HG03565 (cell line): ENCODE results near the gene NEK2.
A peak's percentile ranks its signal among the peaks of the same experiment; 100 is the strongest.
"Not testable (repeated sequence)": the region's sequence is repeated elsewhere in the genome, so short reads cannot be mapped to it uniquely, and the experiment has no call there.

Experiments used
- ATAC-seq: cut with Tn5 transposase; IDR thresholded peaks from one replicate; pipeline ENCODE4 v1.9.1; 2021; ENCODE audit warnings: mild to moderate bottlenecking, moderate library complexity; ENCODE audit not compliant: unreplicated experiment

NEK2 gene

GRCh38 chr1:211675230-211676105, at the start of gene NEK2:
Gene NEK2, minus strand, starts transcription at chr1:211675621. Its CDS starts 142 bp downstream, at chr1:211675479.
- ATAC-seq, result peak; percentile 90

- ATAC-seq, result no peak
These were observed 49.3 kb upstream of the NEK2 start for GRCh38 chr1:211724687-211725196.

DNA sequence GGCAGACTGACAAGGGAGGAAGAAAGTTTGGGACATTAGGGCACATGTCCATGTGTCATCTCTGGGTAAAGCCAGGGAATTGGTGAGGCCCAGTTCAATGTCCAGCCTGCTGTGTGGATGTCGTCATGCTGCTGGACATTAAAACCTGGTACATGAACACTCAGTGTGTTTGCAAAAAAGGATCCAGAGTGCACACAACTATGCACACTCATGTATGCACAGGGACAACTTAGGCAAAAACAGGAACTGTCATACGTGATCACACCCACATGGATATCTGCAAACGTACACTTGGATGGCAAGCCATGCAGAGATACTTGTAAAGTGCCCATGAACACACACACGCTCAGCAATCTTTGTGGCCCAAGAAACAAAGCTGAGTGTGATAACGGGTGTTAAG, 47.9 kb upstream of the NEK2 start:
- no peak for ATAC-seq

DNA sequence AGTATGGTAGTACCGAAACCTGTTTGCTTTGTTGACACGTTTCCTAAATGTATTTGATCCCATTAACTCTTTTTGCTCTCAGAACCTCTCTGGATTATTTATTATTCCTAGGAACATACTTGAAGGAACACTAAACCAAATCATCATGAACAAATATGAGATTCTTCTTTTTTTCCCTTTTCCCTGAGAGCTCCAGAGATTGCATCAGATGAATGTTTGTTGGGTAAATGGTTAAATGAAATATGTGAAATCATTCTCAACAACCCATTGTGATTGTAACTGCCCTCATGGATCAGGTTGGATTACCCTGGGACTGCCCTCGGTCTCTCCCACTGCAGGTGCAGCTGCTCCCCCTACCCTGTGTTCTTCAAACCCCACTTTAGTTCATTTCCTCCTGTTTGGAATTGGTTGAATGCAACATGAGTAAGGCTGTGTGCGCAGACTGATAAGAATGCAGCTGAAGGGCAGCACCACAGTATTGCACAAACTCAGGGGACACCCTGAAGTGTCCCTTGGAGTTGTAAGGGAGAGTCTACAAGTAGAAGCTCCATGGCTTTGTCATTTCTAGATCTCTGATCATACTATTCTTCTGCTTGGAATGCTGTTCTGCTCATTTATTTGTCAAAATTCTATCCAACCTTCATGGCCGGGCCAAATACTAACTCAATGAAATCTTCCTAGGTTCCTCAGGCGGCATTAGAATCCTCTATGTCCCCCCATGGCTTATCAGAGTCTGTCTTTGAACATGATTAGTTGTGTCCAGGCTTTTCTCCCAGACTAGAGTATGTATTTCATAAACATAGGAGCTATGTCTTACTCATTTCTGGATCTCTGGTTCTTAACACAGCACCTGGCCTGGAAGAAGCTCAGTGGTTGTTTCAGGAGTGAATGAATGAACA, 47.1 kb upstream of the NEK2 start:
- no peak for ATAC-seq

- not testable (repeated sequence) for ATAC-seq
These were observed 41.1 kb upstream of the NEK2 start for GRCh38 chr1:211716555-211716954.

DNA sequence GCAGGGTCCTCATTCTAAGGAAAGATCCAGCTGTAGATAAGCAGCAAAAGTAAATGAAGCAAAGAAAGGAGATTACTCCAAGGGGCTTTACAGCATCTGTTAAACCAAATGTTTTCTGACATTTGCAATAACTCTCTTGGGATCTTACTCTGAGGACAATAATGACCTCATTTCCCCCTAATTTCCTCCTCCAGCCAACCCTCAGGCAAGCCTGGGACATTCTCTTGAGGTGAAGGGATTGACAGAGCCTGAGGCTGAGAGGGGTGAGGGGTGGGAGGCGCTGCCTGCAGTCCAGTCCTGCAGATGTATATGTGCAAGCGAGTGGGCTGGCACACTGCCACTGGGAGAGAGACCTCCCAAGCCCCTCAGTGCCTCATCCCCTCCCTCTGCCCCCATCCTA, 40.5 kb upstream of the NEK2 start:
- ATAC-seq, result no peak

- no peak for ATAC-seq
These were observed 38.7 kb upstream of the NEK2 start for GRCh38 chr1:211714154-211714553.

GRCh38 chr1:211713231-211713630, 37.8 kb upstream of the NEK2 start:
- no peak for ATAC-seq

GRCh38 chr1:211711315-211711705, 35.9 kb upstream of the NEK2 start:
- ATAC-seq, result no peak

- ATAC-seq, result no peak
These were observed 35.3 kb upstream of the NEK2 start for GRCh38 chr1:211710566-211711314.

GRCh38 chr1:211708926-211709325, 33.5 kb upstream of the NEK2 start:
- ATAC-seq, result no peak

DNA sequence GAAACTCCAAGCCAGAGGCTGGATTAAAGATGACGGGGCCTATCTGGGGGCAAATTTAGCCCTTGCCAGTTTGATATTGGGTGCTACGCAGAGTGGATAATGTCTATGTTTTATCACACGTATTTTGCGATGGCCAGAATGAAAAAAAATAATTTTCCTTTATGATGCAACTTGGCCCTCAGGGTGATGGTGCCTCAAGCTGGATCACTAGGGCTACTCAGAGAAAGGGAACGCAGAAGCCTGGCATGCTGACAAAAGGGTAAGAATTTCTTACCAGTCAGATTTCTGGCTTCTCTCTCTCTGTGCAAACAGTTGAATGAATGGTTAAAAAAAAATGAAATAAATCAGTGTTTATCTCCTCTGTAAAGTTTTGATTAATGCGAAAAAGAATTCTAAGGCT, 32.6 kb upstream of the NEK2 start:
- no peak for ATAC-seq

DNA sequence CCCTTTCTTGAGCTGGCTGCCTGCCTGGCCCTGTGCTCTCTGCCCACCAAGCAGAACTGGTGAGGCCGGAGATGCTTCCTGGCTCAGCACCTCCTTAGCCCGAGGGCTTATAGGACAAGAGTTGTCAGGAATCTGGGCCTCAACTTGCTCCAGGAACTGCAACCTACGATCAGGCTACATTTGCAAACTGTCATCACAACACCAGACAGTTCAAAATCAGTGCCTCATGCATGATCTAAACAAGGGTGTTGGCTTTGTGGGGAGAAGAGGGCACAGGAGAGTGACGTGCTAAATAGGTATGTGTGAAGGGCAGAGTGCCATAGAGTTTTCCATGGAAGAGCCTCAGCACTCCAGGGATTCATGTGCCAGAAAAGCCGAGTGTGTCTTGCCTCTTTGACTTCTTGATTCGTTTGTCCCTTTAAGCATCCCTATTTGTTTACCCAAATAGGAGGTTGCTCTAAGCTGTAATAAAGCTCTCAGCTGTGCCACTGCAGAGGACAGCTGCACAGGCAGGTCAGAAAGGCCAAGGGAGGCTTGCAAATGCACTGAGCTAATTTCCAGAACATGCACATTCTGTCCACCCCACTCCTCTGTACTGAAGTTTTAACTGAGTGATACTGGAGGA, 30.2 kb upstream of the NEK2 start:
- no peak for ATAC-seq

DNA sequence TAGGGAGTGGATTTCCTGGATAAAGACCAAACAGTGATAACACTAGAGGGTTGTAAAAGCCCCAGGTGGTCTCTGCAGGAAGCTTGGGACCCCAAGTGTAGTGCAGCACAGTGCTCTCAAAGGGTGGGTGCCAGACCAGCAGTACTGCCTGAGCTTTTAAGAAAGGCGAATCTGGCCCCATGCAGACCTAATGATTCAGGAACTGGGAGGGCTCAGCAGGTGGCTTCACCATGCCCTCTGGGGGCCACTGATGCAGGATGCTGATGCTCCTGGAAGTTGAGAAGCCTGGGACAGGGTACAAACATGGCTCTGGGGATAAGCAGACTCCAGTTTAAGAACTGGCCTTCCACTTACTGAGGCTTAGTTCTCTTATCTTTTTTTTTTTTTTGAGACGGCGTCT, 29.1 kb upstream of the NEK2 start:
- ATAC-seq, result no peak

DNA sequence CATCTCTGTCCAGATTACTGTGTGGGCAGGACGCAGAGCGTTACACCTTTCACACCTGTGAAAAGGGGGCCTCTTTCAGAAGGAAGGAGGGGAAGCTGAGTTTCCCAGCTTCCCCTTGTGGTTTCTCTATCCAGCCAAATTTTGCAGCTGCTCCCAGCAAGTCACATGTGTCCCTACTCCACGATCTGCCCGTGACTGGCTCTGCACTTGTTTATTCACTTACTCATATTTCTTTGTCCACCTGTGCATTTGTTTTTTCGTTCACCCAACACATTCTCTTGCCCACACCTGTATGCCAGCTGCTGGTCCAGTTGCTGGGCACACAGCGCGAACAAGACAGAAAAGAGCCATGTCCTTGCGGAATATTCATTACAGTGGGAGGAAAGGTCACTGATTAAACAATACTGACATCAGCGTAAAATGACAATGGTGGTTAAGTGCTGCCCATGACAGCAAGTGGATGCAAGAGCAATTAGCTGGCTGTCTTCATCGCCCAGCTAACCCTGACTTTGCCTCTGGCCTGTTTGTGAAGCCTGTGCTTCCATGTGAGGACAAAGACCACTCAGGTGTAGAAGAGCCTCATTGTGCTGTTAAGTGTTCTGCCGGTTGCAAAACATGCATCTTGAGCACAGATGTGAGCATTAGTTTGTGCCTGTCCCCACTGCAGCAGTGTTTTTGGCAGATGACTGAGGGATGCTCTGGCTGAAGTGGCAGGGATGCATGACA, 28.6 kb upstream of the NEK2 start:
- ATAC-seq, result no peak

GRCh38 chr1:211701733-211702132, 26.3 kb upstream of the NEK2 start:
- ATAC-seq, result no peak

DNA sequence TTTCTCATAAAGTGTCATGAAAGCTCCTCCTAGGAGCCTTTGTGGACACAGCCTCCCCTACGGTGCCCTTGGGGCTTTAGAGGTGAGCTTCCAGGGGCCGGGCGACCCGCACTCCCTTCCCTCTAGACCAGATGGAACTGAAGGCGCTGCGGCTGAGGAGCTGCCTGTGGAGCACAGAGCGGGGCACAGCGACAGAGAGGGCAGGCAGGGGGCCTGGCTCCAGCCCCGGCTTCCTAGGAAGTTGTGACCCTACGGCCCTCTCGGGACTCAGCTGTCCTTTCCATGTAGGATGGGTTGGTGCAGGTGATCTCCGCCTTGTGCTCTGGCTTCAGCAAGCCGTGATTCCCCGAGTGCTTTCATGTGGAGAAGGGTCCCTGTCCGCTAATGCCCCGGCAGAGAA, 23.6 kb upstream of the NEK2 start:
- ATAC-seq, result no peak

DNA sequence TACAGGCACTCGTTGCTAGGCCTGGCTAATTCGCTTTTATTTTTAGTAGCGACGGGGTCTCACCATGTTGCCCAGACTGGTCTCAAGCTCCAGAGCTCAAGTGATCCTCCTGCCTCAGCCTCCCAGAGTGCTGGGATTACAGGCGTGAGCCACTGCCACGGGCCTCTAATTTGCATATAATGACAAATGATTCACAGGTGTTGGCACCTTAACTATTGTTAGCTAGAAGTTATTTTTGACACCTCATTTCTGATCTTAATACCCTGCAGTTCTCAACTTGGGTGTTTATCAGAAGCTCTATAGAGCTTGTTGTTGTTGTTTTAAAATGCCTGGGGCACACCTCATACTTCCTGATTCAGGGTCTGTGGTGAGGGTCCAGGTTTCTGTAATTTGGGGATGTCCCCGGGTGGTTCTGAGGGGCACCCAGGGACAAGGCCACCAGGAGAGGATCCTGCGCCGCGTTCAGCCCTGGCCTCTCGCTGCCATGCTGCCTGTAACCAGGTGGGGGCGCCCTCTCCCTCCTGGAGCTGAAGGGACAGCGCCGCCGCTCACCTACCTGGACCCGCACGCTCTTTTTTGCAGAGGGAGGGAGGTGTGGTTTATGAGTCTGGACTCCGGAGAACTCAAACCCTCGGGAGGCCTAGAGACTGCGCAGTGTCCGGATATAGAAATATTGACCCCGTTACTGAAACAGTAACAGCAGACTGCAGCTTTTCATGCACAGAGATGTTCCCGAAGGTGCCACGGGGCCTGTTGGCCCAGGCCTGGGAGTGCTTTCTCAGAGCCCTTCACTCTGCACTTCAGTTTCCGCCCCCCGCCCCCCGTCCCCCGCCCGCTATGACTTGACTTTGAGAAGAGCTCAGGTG, 23.0 kb upstream of the NEK2 start:
- peak; percentile 38 for ATAC-seq

GRCh38 chr1:211697356-211697755, 21.9 kb upstream of the NEK2 start:
- peak; percentile 59 for ATAC-seq
